HCT116 (cell line): ENCODE data around the gene GPANK1. TPM values are rescaled to one million over a fixed set of nuclear protein-coding genes. Genes with fewer than 3 reads are reported as not detected.

Source experiments
- ATAC-seq: fragments of 200-7000 bp; cut with Tn5 transposase; 2 replicates; pipeline ENCODE4 v1.9.1; 2020; ENCODE audit warnings: mild to moderate bottlenecking, moderate library complexity
- BruUV-seq: library from RNA; stranded (reverse); fragments of 400-500 nt; replicated peaks from 2 replicates; lab custom pipeline; 2021; lab: Mats Ljungman, UMichigan
- CTCF ChIA-PET: fragments of 300-600 bp; sonication (Branson Sonifier 250); formaldehyde crosslinking; loops from one replicate; lab custom pipeline; 2021; ENCODE audit warnings: antibody characterized with exemption; lab: Charles Lee
- POLR2A ChIA-PET: fragments of 300-600, 350-600 bp; sonication (Branson Sonifier 250); formaldehyde crosslinking; loops from one replicate; lab custom pipeline; 2021; ENCODE audit warnings: antibody characterized with exemption; lab: Charles Lee
- RAD21 ChIA-PET, 2 experiments: fragments of 300-600 bp; sonication (Branson Sonifier 250); formaldehyde crosslinking; loops; one replicate each; lab custom pipeline; 2023; ENCODE audit warnings: low total read pairs in 2 of 2; ENCODE audit not compliant: uncharacterized antibody in 2 of 2, unreplicated experiment in 2 of 2, low non-redundant PET in 1 of 2; lab: Charles Lee
- DNase-seq: peaks from one replicate; pipeline ENCODE4 v3.0.0-alpha.2; 2010; ENCODE audit warnings: low read depth, low spot score
- H2AFZ ChIP-seq: fragments of 200-600 bp; shearing (Covaris generic), sonication (generic); 2 replicates; pipeline ENCODE4 v1.6.1; 2017; ENCODE audit warnings: low read depth, mixed run types, mixed read lengths, antibody characterized with exemption, low read length; ENCODE audit not compliant: poor library complexity, severe bottlenecking
- H3K27ac ChIP-seq: 2 replicates; pipeline ENCODE4 v1.5.1; 2012; ENCODE audit warnings: low read depth, low read length
- H3K27me3 ChIP-seq: fragments of 200-600 bp; sonication (generic); 2 replicates; pipeline ENCODE4 v1.6.1; 2016; ENCODE audit warnings: mixed run types, low read length, mixed read lengths; ENCODE audit not compliant: insufficient read depth
- H3K36me3 ChIP-seq, 2 experiments: fragments of 200-500 bp in 1 of 2; fragments of 200-600 bp in 1 of 2; sonication (Bioruptor generic) in 1 of 2; sonication (generic) in 1 of 2; 2 replicates each; pipeline versions ENCODE4 v1.5.1 to v1.6.1; 2014 to 2016; ENCODE audit warnings: low read length in 2 of 2, inconsistent platforms in 1 of 2, mixed read lengths in 1 of 2, mixed run types in 1 of 2; ENCODE audit not compliant: insufficient read depth in 2 of 2, control insufficient read depth in 1 of 2
- H3K4me1 ChIP-seq, 2 experiments: fragments of 200-600 bp in 1 of 2; sonication (generic) in 1 of 2; 2 replicates each; pipeline versions ENCODE4 v1.5.1 to v1.6.1; 2012 to 2017; ENCODE audit warnings: low read length in 2 of 2, inconsistent platforms in 1 of 2, mild to moderate bottlenecking in 1 of 2, mixed read lengths in 1 of 2, mixed run types in 1 of 2, moderate library complexity in 1 of 2; ENCODE audit not compliant: insufficient read depth in 2 of 2, control insufficient read depth in 1 of 2
- H3K4me2 ChIP-seq: fragments of 200-600 bp; sonication (generic); 2 replicates; pipeline ENCODE4 v1.6.1; 2017; ENCODE audit warnings: mixed run types, low read length, mixed read lengths
- H3K4me3 ChIP-seq, 2 experiments: fragments of 200-600 bp in 1 of 2; sonication (generic) in 1 of 2; replicated peaks in 1 of 2; 2 replicates each; pipeline ENCODE4 v1.5.1; 2011 to 2016; ENCODE audit warnings: low read length in 2 of 2, control low read depth in 1 of 2, low read depth in 1 of 2, mild to moderate bottlenecking in 1 of 2, mixed read lengths in 1 of 2, mixed run types in 1 of 2
- H3K79me2 ChIP-seq: fragments of 200-600 bp; sonication (generic); 2 replicates; pipeline ENCODE4 v1.6.1; 2017; ENCODE audit warnings: mild to moderate bottlenecking, mixed run types, low read length, moderate library complexity, mixed read lengths; ENCODE audit not compliant: insufficient read depth
- H3K9ac ChIP-seq: fragments of 200-600 bp; sonication (generic); 2 replicates; pipeline ENCODE4 v1.6.1; 2016; ENCODE audit warnings: low read length, mixed read lengths
- H3K9me2 ChIP-seq: fragments of 200-600 bp; sonication (generic), shearing (Covaris generic); 2 replicates; pipeline ENCODE4 v1.6.1; 2017; ENCODE audit warnings: mixed run types, mild to moderate bottlenecking, moderate library complexity; ENCODE audit not compliant: insufficient read depth
- H3K9me3 ChIP-seq, 2 experiments: fragments of 200-500 bp in 1 of 2; fragments of 200-600 bp in 1 of 2; sonication (Bioruptor generic) in 1 of 2; sonication (generic) in 1 of 2; 2 replicates each; pipeline ENCODE4 v1.6.1; 2014 to 2017; ENCODE audit warnings: low read length in 2 of 2, mixed read lengths in 2 of 2, inconsistent platforms in 1 of 2, low read depth in 1 of 2, mild to moderate bottlenecking in 1 of 2, mixed run types in 1 of 2, moderate library complexity in 1 of 2; ENCODE audit not compliant: control insufficient read depth in 1 of 2, insufficient read depth in 1 of 2
- H4K20me1 ChIP-seq: fragments of 200-600 bp; sonication (generic), shearing (Covaris generic); 2 replicates; pipeline ENCODE4 v1.6.1; 2017; ENCODE audit warnings: mixed run types, mild to moderate bottlenecking, moderate library complexity; ENCODE audit not compliant: insufficient read depth
- CTCF ChIP-seq, 3 experiments: fragments of 200-600 bp in 1 of 3; sonication (generic) in 1 of 3; IDR thresholded peaks in 2 of 3; conservative IDR thresholded peaks in 1 of 3; 2 replicates each; pipeline ENCODE4 v1.5.1; 2012 to 2017; ENCODE audit warnings: low read depth in 2 of 3, low read length in 2 of 3, antibody characterized with exemption in 1 of 3, borderline replicate concordance in 1 of 3, control low read depth in 1 of 3, mild to moderate bottlenecking in 1 of 3, mixed read lengths in 1 of 3, mixed run types in 1 of 3, moderate library complexity in 1 of 3; ENCODE audit not compliant: insufficient read depth in 1 of 3
- ELF1 ChIP-seq: IDR thresholded peaks from 2 replicates; pipeline ENCODE4 v1.6.1; 2012; ENCODE audit warnings: low read depth, borderline replicate concordance
- FOSL1 ChIP-seq: IDR thresholded peaks from 2 replicates; pipeline ENCODE4 v1.6.1; 2012; ENCODE audit warnings: low read depth
- MAX ChIP-seq: IDR thresholded peaks from 2 replicates; pipeline ENCODE4 v1.6.1; 2012
- POLR2A ChIP-seq: IDR thresholded peaks from 2 replicates; pipeline ENCODE4 v1.7.0; 2011; ENCODE audit warnings: borderline replicate concordance; ENCODE audit not compliant: insufficient read depth, insufficient read length; ENCODE audit errors: extremely low read depth
- RAD21 ChIP-seq: IDR thresholded peaks from 2 replicates; pipeline ENCODE4 v1.6.1; 2012; ENCODE audit warnings: low read depth, mild to moderate bottlenecking
- REST ChIP-seq: IDR thresholded peaks from 2 replicates; pipeline ENCODE4 v1.6.1; 2012; ENCODE audit warnings: low read depth
- SIN3A ChIP-seq: IDR thresholded peaks from 2 replicates; pipeline ENCODE4 v1.6.1; 2012; ENCODE audit warnings: low read depth
- SP1 ChIP-seq: IDR thresholded peaks from 2 replicates; pipeline ENCODE4 v1.6.1; 2012; ENCODE audit warnings: low read depth
- SRF ChIP-seq: IDR thresholded peaks from 2 replicates; pipeline ENCODE4 v1.6.1; 2012; ENCODE audit warnings: low read depth
- YY1 ChIP-seq: IDR thresholded peaks from 2 replicates; pipeline ENCODE4 v1.6.1; 2011; ENCODE audit warnings: low read length, low read depth, moderate library complexity, mild to moderate bottlenecking; ENCODE audit not compliant: insufficient replicate concordance; ENCODE audit errors: extremely low read depth
- ZNF274 ChIP-seq: fragments of 200-500 bp; sonication (Bioruptor generic); IDR thresholded peaks from 2 replicates; pipeline ENCODE4 v1.6.1; 2014; ENCODE audit warnings: mild to moderate bottlenecking, low read depth, low read length, inconsistent platforms
- intact Hi-C: fragments of 100-400 bp; cut with micrococcal nuclease; formaldehyde crosslinking; loops from 2 replicates; pipeline ENCODE4 v1.10.0; 2022
- total RNA-seq: library from RNA; stranded (reverse); gene quantifications from one replicate; pipeline ENCODE4 v1.2.1, GENCODE V29; 2021; ENCODE audit not compliant: unreplicated experiment

GPANK1 gene
- total RNA-seq, 1 experiment from 2014 or later = 14.8 TPM

- no TSS peak for BruUV-seq
- no peaks in the 10 kb centered on the region for H3K36me3 ChIP-seq
- TF ChIP-seq POLR2A = no peak
- TF ChIP-seq YY1 = no peak
- TF ChIP-seq SRF = no peak
- no peak for TF ChIP-seq SP1
- no peak for TF ChIP-seq MAX
- TF ChIP-seq ELF1 = no peak
- TF ChIP-seq FOSL1 = no peak
- no peak for TF ChIP-seq REST
- no peak for TF ChIP-seq SIN3A
- no peak for TF ChIP-seq RAD21
- no peak for TF ChIP-seq ZNF274
- TF ChIP-seq CTCF (IDR thresholded peaks at IDR 0.05 in 2 of 3, conservative IDR thresholded peaks at IDR 0.05 in 1 of 3; ENCODE audit: borderline replicate concordance in 1 of 3, insufficient read depth in 1 of 3, low read depth in 2 of 3, low read length in 2 of 3) = no peak
- RAD21 ChIA-PET = no interaction called here
- H3K9me2 ChIP-seq = no peaks in the 10 kb centered on the region
- no peaks in the 10 kb centered on the region for H3K9me3 ChIP-seq
- no peak overlapping the region for H3K9ac ChIP-seq
- CTCF ChIA-PET = no interaction called here
- POLR2A ChIA-PET = no interaction called here
- no peak overlapping the region for H3K4me3 ChIP-seq
- peaks cover under 1% of the 10 kb centered on the region; the same call in 1 of the 2 replicates for H3K79me2 ChIP-seq
- DNase-seq (no peak), ATAC-seq (no peak)
- H3K27ac ChIP-seq = no peak overlapping the region
- no peak overlapping the region for H2AFZ ChIP-seq
- H3K4me2 ChIP-seq = no peak overlapping the region
- peaks cover 6 to 20% of the 10 kb centered on the region in 2 experiments; a peak in 3 of 4 replicates for H3K4me1 ChIP-seq
- H4K20me1 ChIP-seq = no peaks in the 10 kb centered on the region
- intact Hi-C loops = no loop called here
- no peaks in the 10 kb centered on the region for H3K27me3 ChIP-seq
These were observed 42.9 kb upstream of the GPANK1 start for GRCh38 chr6:31707701-31708100.
